ENCODE results near the gene RBM7. TPM values are rescaled to one million over a fixed set of nuclear protein-coding genes. Genes with fewer than 3 reads are reported as not detected.

Gene RBM7
- total RNA-seq, 1 donor from 2014 or later = 49.3 TPM

DNA sequence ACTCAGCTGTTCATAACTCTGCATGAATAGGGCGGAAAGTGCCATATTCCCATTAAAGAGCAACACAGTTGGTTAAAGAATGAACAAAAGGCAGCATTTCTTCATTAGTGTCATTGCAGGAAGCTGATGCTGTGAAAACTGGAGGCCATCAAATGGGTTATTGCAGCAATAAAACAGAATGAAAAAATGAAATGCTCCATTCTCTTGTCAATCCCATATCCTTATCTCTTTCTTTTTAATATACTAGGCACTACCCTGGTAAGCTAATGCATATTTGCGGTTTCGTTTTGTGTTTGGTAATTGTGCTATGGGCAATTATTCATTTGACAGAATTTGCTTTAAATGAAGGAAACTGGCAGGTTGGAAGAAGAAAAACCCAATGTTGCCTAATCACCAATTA lies 25.4 kb upstream of the RBM7 start:
- Mint-ChIP-seq H3K9me3 (ENCODE audit: unreplicated experiment) (no peaks in the 10 kb centered on the region), H3K4me3 (ENCODE audit: unreplicated experiment) (no peak overlapping the region), H3K27me3 (ENCODE audit: low read depth, unreplicated experiment) (peaks cover 3% of the 10 kb centered on the region), H3K4me1 (ENCODE audit: low read depth, unreplicated experiment) (peaks cover 8% of the 10 kb centered on the region), H3K36me3 (ENCODE audit: low read depth, unreplicated experiment) (no peaks in the 10 kb centered on the region), H3K27ac (ENCODE audit: unreplicated experiment) (no peak overlapping the region)
- H2AFZ ChIP-seq (ENCODE audit: low read depth, low read length) = no peak overlapping the region
- no peak overlapping the region for H3K27ac ChIP-seq (ENCODE audit: low read depth, low read length)
- H3K4me2 ChIP-seq (ENCODE audit: low read length) = no peak overlapping the region
- no peaks in the 10 kb centered on the region for H3K27me3 ChIP-seq (ENCODE audit: insufficient read depth, low read length)
- H3K36me3 ChIP-seq (ENCODE audit: insufficient read depth, low read length) = no peaks in the 10 kb centered on the region
- no peaks in the 10 kb centered on the region for H3K9me3 ChIP-seq (ENCODE audit: insufficient read depth, low read depth, low read length)
- H3K79me2 ChIP-seq (ENCODE audit: insufficient read depth, low read length) = no peaks in the 10 kb centered on the region
- H3K9ac ChIP-seq (ENCODE audit: low read length) = no peak overlapping the region
- peaks cover 14% of the 10 kb centered on the region for H3K4me1 ChIP-seq (ENCODE audit: insufficient read depth, low read length)
- TF ChIP-seq EZH2 (IDR thresholded peaks at IDR 0.05; ENCODE audit: insufficient read depth, low read length) (no peak), CTCF (IDR thresholded peaks at IDR 0.05; ENCODE audit: insufficient read depth, low read depth, low read length) (no peak)
- FAIRE-seq (no peak), DNase-seq (ENCODE audit: low read depth) (no peak)
- no peaks in the 10 kb centered on the region for H4K20me1 ChIP-seq (ENCODE audit: insufficient read depth, low read length)
- no peak overlapping the region for H3K4me3 ChIP-seq (ENCODE audit: insufficient read depth, low read depth, low read length)

DNA sequence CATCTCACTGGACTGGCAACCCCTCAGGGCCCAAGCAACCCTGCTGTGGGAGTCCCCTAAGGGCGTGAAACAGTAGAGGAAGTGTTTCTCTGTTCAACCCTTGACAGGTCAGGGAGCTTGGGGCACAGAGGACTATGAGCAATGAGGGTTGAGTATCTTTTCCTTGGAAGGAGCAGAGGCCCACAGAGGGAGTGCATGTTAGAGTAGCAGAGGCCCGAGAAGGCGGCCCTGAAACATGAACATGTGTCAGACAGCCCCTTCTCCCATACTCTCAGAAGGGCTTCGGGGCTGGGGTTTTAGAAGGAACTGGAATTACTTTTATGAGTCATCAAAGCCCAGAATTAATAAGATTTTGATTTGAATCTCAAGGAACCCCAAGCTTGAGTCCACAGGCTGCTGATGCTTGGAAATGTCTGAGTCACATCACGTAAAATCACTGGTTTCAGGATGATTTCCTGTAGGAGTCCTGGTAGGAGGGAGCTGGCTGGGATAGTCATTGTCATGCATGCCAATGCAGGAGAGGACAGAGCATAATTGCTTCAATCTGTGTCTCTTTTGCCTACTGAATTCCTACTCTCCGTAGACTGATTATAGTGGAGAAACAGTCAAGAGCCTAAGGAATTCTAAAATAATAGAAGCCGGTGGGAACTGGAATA lies 22.7 kb upstream of the RBM7 start:
- H4K20me1 ChIP-seq (ENCODE audit: insufficient read depth, low read length) = no peaks in the 10 kb centered on the region
- Mint-ChIP-seq H3K27me3 (ENCODE audit: low read depth, unreplicated experiment) (no peaks in the 10 kb centered on the region), H3K27ac (ENCODE audit: unreplicated experiment) (no peak overlapping the region), H3K9me3 (ENCODE audit: unreplicated experiment) (peaks cover 3% of the 10 kb centered on the region), H3K4me1 (ENCODE audit: low read depth, unreplicated experiment) (peaks cover 8% of the 10 kb centered on the region), H3K4me3 (ENCODE audit: unreplicated experiment) (no peak overlapping the region), H3K36me3 (ENCODE audit: low read depth, unreplicated experiment) (no peaks in the 10 kb centered on the region)
- H3K36me3 ChIP-seq (ENCODE audit: insufficient read depth, low read length) = no peaks in the 10 kb centered on the region
- H3K4me1 ChIP-seq (ENCODE audit: insufficient read depth, low read length) = peaks cover 14% of the 10 kb centered on the region
- H3K27ac ChIP-seq (ENCODE audit: low read depth, low read length) = peak overlapping the region; percentile 64
- peak overlapping the region; percentile 15 for H3K4me2 ChIP-seq (ENCODE audit: low read length)
- H3K9ac ChIP-seq (ENCODE audit: low read length) = peak overlapping the region; percentile 29
- FAIRE-seq = peak; percentile 78
- peak; percentile 78 for DNase-seq (ENCODE audit: low read depth)
- no peaks in the 10 kb centered on the region for H3K79me2 ChIP-seq (ENCODE audit: insufficient read depth, low read length)
- peak overlapping the region; percentile 32 for H2AFZ ChIP-seq (ENCODE audit: low read depth, low read length)
- no peaks in the 10 kb centered on the region for H3K27me3 ChIP-seq (ENCODE audit: insufficient read depth, low read length)
- no peak for TF ChIP-seq EZH2 (IDR thresholded peaks at IDR 0.05; ENCODE audit: insufficient read depth, low read length)
- TF ChIP-seq CTCF (IDR thresholded peaks at IDR 0.05; ENCODE audit: insufficient read depth, low read depth, low read length) = no peak
- no peak overlapping the region for H3K4me3 ChIP-seq (ENCODE audit: insufficient read depth, low read depth, low read length)
- no peaks in the 10 kb centered on the region for H3K9me3 ChIP-seq (ENCODE audit: insufficient read depth, low read depth, low read length)

GRCh38 chr11:114379394-114380069 lies 20.9 kb upstream of the RBM7 start:
- H3K9ac ChIP-seq (ENCODE audit: low read length) = no peak overlapping the region
- no peaks in the 10 kb centered on the region for H3K36me3 ChIP-seq (ENCODE audit: insufficient read depth, low read length)
- H3K79me2 ChIP-seq (ENCODE audit: insufficient read depth, low read length) = no peaks in the 10 kb centered on the region
- H3K4me1 Mint-ChIP-seq (ENCODE audit: low read depth, unreplicated experiment) = peaks cover 8% of the 10 kb centered on the region
- H3K27ac ChIP-seq (ENCODE audit: low read depth, low read length) = no peak overlapping the region
- H3K4me1 ChIP-seq (ENCODE audit: insufficient read depth, low read length) = peaks cover 14% of the 10 kb centered on the region
- H3K27me3 Mint-ChIP-seq (ENCODE audit: low read depth, unreplicated experiment) = no peaks in the 10 kb centered on the region
- H3K9me3 ChIP-seq (ENCODE audit: insufficient read depth, low read depth, low read length) = peaks cover 2% of the 10 kb centered on the region
- H3K36me3 Mint-ChIP-seq (ENCODE audit: low read depth, unreplicated experiment) = no peaks in the 10 kb centered on the region
- no peak overlapping the region for H3K4me2 ChIP-seq (ENCODE audit: low read length)
- H3K4me3 ChIP-seq (ENCODE audit: insufficient read depth, low read depth, low read length) = no peak overlapping the region
- TF ChIP-seq EZH2 (IDR thresholded peaks at IDR 0.05; ENCODE audit: insufficient read depth, low read length) (no peak), CTCF (IDR thresholded peaks at IDR 0.05; ENCODE audit: insufficient read depth, low read depth, low read length) (no peak)
- no peak overlapping the region for H3K27ac Mint-ChIP-seq (ENCODE audit: unreplicated experiment)
- no peak overlapping the region for H3K4me3 Mint-ChIP-seq (ENCODE audit: unreplicated experiment)
- DNase-seq (ENCODE audit: low read depth) = no peak
- H2AFZ ChIP-seq (ENCODE audit: low read depth, low read length) = no peak overlapping the region
- H3K27me3 ChIP-seq (ENCODE audit: insufficient read depth, low read length) = no peaks in the 10 kb centered on the region
- H3K9me3 Mint-ChIP-seq (ENCODE audit: unreplicated experiment) = peaks cover 5% of the 10 kb centered on the region
- no peak for FAIRE-seq
- no peaks in the 10 kb centered on the region for H4K20me1 ChIP-seq (ENCODE audit: insufficient read depth, low read length)

Data from astrocyte (in vitro differentiated cells and primary cell).